Vagina (tissue), 2 donors: ENCODE results near the gene DPP6. TPM values are rescaled to one million over a fixed set of nuclear protein-coding genes. Genes with fewer than 3 reads are reported as not detected.

ENCODE experiments used
- DNase-seq, 2 donors: peaks; one replicate each; pipeline ENCODE4 v3.0.0-alpha.2; 2017; ENCODE audit errors: extremely low spot score in 2 of 2
- H3K27ac ChIP-seq: fragments of 200-600 bp; sonication (generic); one replicate; pipeline ENCODE4 v1.5.1; 2019
- H3K27me3 ChIP-seq: fragments of 200-600 bp; sonication (generic); one replicate; pipeline ENCODE4 v1.5.1; 2019
- H3K36me3 ChIP-seq, 2 donors: fragments of 200-600 bp; sonication (generic); one replicate each; pipeline ENCODE4 v1.5.1; 2017 to 2019
- H3K4me1 ChIP-seq: fragments of 200-600 bp; sonication (generic); one replicate; pipeline ENCODE4 v1.5.1; 2019
- H3K4me3 ChIP-seq, 2 donors: fragments of 200-600 bp; sonication (generic); 1 replicate in 1 of 2; 2 replicates in 1 of 2; pipeline ENCODE4 v1.5.1; 2016 to 2019
- H3K9me3 ChIP-seq: fragments of 200-600 bp; sonication (generic); one replicate; pipeline ENCODE4 v1.5.1; 2019
- POLR2A ChIP-seq, 2 donors: fragments of 450-650 bp; IDR thresholded peaks; one replicate each; pipeline ENCODE4 v1.6.1; 2017; ENCODE audit warnings: antibody characterized with exemption in 2 of 2, mild to moderate bottlenecking in 2 of 2, moderate library complexity in 2 of 2
- POLR2AphosphoS5 ChIP-seq, 2 donors: sonication (generic); formaldehyde crosslinking; IDR thresholded peaks; one replicate each; pipeline ENCODE4 v1.9.0; 2017; ENCODE audit warnings: antibody characterized with exemption in 2 of 2, mild to moderate bottlenecking in 2 of 2, low read depth in 1 of 2; ENCODE audit not compliant: insufficient read depth in 1 of 2
- intact Hi-C: fragments of 100-400 bp; cut with DNase I; formaldehyde crosslinking; loops from one replicate; pipeline ENCODE4 v1.15.1; 2023
- total RNA-seq: library from RNA; depleted of rRNA; stranded (reverse); fragments of >200 nt; gene quantifications from one replicate; pipeline ENCODE4 v1.2.3, GENCODE V29; 2016
- TF ChIP-seq, protein P1 (sequence below), 3 experiments: fragments of 450-650 bp in 2 of 3; fragments of 200-600 bp in 1 of 3; sonication (generic) in 1 of 3; IDR thresholded peaks; one replicate each; pipeline ENCODE4 v1.5.1; 2017 to 2019; ENCODE audit warnings: antibody characterized with exemption in 3 of 3, mild to moderate bottlenecking in 2 of 3, moderate library complexity in 2 of 3

Gene DPP6
- total RNA-seq, 1 donor from 2014 or later, result 7.9 TPM

- intact Hi-C loops, result no loop called here
- no peaks in the 10 kb centered on the region for H3K9me3 ChIP-seq
- H3K4me1 ChIP-seq, result no peaks in the 10 kb centered on the region
- no peaks in the 10 kb centered on the region for H3K36me3 ChIP-seq
- no peak overlapping the region for H3K27ac ChIP-seq
- TF ChIP-seq, protein P1, sequence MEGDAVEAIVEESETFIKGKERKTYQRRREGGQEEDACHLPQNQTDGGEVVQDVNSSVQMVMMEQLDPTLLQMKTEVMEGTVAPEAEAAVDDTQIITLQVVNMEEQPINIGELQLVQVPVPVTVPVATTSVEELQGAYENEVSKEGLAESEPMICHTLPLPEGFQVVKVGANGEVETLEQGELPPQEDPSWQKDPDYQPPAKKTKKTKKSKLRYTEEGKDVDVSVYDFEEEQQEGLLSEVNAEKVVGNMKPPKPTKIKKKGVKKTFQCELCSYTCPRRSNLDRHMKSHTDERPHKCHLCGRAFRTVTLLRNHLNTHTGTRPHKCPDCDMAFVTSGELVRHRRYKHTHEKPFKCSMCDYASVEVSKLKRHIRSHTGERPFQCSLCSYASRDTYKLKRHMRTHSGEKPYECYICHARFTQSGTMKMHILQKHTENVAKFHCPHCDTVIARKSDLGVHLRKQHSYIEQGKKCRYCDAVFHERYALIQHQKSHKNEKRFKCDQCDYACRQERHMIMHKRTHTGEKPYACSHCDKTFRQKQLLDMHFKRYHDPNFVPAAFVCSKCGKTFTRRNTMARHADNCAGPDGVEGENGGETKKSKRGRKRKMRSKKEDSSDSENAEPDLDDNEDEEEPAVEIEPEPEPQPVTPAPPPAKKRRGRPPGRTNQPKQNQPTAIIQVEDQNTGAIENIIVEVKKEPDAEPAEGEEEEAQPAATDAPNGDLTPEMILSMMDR (IDR thresholded peaks at IDR 0.05), result no peak
- TF ChIP-seq POLR2AphosphoS5 (IDR thresholded peaks at IDR 0.05; ENCODE audit: insufficient read depth in 1 of 2, low read depth in 1 of 2), result no peak
- TF ChIP-seq POLR2A (IDR thresholded peaks at IDR 0.05), result no peak
- DNase-seq, result no peak
- H3K4me3 ChIP-seq, result no peak overlapping the region
- no peaks in the 10 kb centered on the region for H3K27me3 ChIP-seq
These were observed 627.3 kb downstream of the DPP6 start for GRCh38 chr7:154679379-154680053.

- H3K27ac ChIP-seq, result no peak overlapping the region
These were observed 628.9 kb downstream of the DPP6 start for GRCh38 chr7:154680894-154681659.

DNA sequence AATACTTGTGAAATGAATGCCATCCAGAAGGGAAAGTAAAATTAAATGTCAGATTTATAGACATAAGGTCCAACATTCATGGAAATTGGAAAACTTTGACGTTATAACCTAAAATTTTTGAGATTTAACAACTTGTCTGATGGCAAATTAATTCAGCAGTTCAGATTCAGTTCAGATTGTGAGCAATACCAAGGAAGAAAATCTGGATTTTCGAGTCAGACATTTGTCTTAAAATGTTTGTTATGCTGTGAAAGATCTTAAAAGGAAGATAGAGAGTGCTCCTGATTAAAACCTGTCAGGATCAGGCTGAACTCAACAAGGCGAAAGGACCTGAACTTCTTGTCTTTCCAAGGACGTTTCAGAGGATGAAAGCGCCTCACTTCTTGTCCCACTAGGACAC lies 629.8 kb downstream of the DPP6 start:
- H3K36me3 ChIP-seq, result no peaks in the 10 kb centered on the region
- TF ChIP-seq POLR2AphosphoS5 (IDR thresholded peaks at IDR 0.05; ENCODE audit: insufficient read depth in 1 of 2, low read depth in 1 of 2), result no peak
- no peak for TF ChIP-seq POLR2A (IDR thresholded peaks at IDR 0.05)
- TF ChIP-seq, protein P1 (IDR thresholded peaks at IDR 0.05), result no peak

More at GRCh38 chr7:154680894-154681659, 628.9 kb downstream of the DPP6 start:
- intact Hi-C loops, result no loop called here
- H3K4me1 ChIP-seq, result no peaks in the 10 kb centered on the region
- no peaks in the 10 kb centered on the region for H3K27me3 ChIP-seq
- no peak overlapping the region for H3K4me3 ChIP-seq
- no peaks in the 10 kb centered on the region for H3K9me3 ChIP-seq
- no peak for TF ChIP-seq POLR2A (IDR thresholded peaks at IDR 0.05)
- no peak for TF ChIP-seq POLR2AphosphoS5 (IDR thresholded peaks at IDR 0.05; ENCODE audit: insufficient read depth in 1 of 2, low read depth in 1 of 2)
- TF ChIP-seq, protein P1 (IDR thresholded peaks at IDR 0.05), result no peak
- no peak for DNase-seq
- no peaks in the 10 kb centered on the region for H3K36me3 ChIP-seq

GRCh38 chr7:154684666-154685563 lies 632.7 kb downstream of the DPP6 start:
- no peak for TF ChIP-seq POLR2A (IDR thresholded peaks at IDR 0.05)
- TF ChIP-seq POLR2AphosphoS5 (IDR thresholded peaks at IDR 0.05; ENCODE audit: insufficient read depth in 1 of 2, low read depth in 1 of 2), result no peak
- TF ChIP-seq, protein P1 (IDR thresholded peaks at IDR 0.05), result no peak

More for the DNA sequence above, 629.8 kb downstream of the DPP6 start:
- Histone ChIP-seq H3K27ac (no peak overlapping the region), H3K4me1 (no peaks in the 10 kb centered on the region), H3K27me3 (no peaks in the 10 kb centered on the region), H3K4me3 (no peak overlapping the region), H3K9me3 (no peaks in the 10 kb centered on the region)
- no peak for DNase-seq
- intact Hi-C loops, result no loop called here

More at GRCh38 chr7:154684666-154685563, 632.7 kb downstream of the DPP6 start:
- H3K27me3 ChIP-seq, result no peaks in the 10 kb centered on the region
- no peak overlapping the region for H3K4me3 ChIP-seq
- no peaks in the 10 kb centered on the region for H3K4me1 ChIP-seq
- intact Hi-C loops, result no loop called here
- H3K36me3 ChIP-seq, result no peaks in the 10 kb centered on the region
- no peaks in the 10 kb centered on the region for H3K9me3 ChIP-seq
- no peak overlapping the region for H3K27ac ChIP-seq
- no peak for DNase-seq
